HCT116 (cell line): ENCODE measurements around the gene EDDM3A. TPM values are rescaled to one million over a fixed set of nuclear protein-coding genes. Genes with fewer than 3 reads are reported as not detected.

Experiments
- ATAC-seq: fragments of 200-7000 bp; cut with Tn5 transposase; 2 replicates; pipeline ENCODE4 v1.9.1; 2020; ENCODE audit warnings: mild to moderate bottlenecking, moderate library complexity
- BruUV-seq: library from RNA; stranded (reverse); fragments of 400-500 nt; replicated peaks from 2 replicates; lab custom pipeline; 2021; lab: Mats Ljungman, UMichigan
- CTCF ChIA-PET: fragments of 300-600 bp; sonication (Branson Sonifier 250); formaldehyde crosslinking; loops from one replicate; lab custom pipeline; 2021; ENCODE audit warnings: antibody characterized with exemption; lab: Charles Lee
- POLR2A ChIA-PET: fragments of 300-600, 350-600 bp; sonication (Branson Sonifier 250); formaldehyde crosslinking; loops from one replicate; lab custom pipeline; 2021; ENCODE audit warnings: antibody characterized with exemption; lab: Charles Lee
- RAD21 ChIA-PET, 2 experiments: fragments of 300-600 bp; sonication (Branson Sonifier 250); formaldehyde crosslinking; loops; one replicate each; lab custom pipeline; 2023; ENCODE audit warnings: low total read pairs in 2 of 2; ENCODE audit not compliant: uncharacterized antibody in 2 of 2, unreplicated experiment in 2 of 2, low non-redundant PET in 1 of 2; lab: Charles Lee
- DNase-seq: peaks from one replicate; pipeline ENCODE4 v3.0.0-alpha.2; 2010; ENCODE audit warnings: low read depth, low spot score
- H2AFZ ChIP-seq: fragments of 200-600 bp; shearing (Covaris generic), sonication (generic); 2 replicates; pipeline ENCODE4 v1.6.1; 2017; ENCODE audit warnings: low read depth, mixed run types, mixed read lengths, antibody characterized with exemption, low read length; ENCODE audit not compliant: poor library complexity, severe bottlenecking
- H3K27ac ChIP-seq: 2 replicates; pipeline ENCODE4 v1.5.1; 2012; ENCODE audit warnings: low read depth, low read length
- H3K27me3 ChIP-seq: fragments of 200-600 bp; sonication (generic); 2 replicates; pipeline ENCODE4 v1.6.1; 2016; ENCODE audit warnings: mixed run types, low read length, mixed read lengths; ENCODE audit not compliant: insufficient read depth
- H3K36me3 ChIP-seq, 2 experiments: fragments of 200-500 bp in 1 of 2; fragments of 200-600 bp in 1 of 2; sonication (Bioruptor generic) in 1 of 2; sonication (generic) in 1 of 2; 2 replicates each; pipeline versions ENCODE4 v1.5.1 to v1.6.1; 2014 to 2016; ENCODE audit warnings: low read length in 2 of 2, inconsistent platforms in 1 of 2, mixed read lengths in 1 of 2, mixed run types in 1 of 2; ENCODE audit not compliant: insufficient read depth in 2 of 2, control insufficient read depth in 1 of 2
- H3K4me1 ChIP-seq, 2 experiments: fragments of 200-600 bp in 1 of 2; sonication (generic) in 1 of 2; 2 replicates each; pipeline versions ENCODE4 v1.5.1 to v1.6.1; 2012 to 2017; ENCODE audit warnings: low read length in 2 of 2, inconsistent platforms in 1 of 2, mild to moderate bottlenecking in 1 of 2, mixed read lengths in 1 of 2, mixed run types in 1 of 2, moderate library complexity in 1 of 2; ENCODE audit not compliant: insufficient read depth in 2 of 2, control insufficient read depth in 1 of 2
- H3K4me2 ChIP-seq: fragments of 200-600 bp; sonication (generic); 2 replicates; pipeline ENCODE4 v1.6.1; 2017; ENCODE audit warnings: mixed run types, low read length, mixed read lengths
- H3K4me3 ChIP-seq, 2 experiments: fragments of 200-600 bp in 1 of 2; sonication (generic) in 1 of 2; replicated peaks in 1 of 2; 2 replicates each; pipeline ENCODE4 v1.5.1; 2011 to 2016; ENCODE audit warnings: low read length in 2 of 2, control low read depth in 1 of 2, low read depth in 1 of 2, mild to moderate bottlenecking in 1 of 2, mixed read lengths in 1 of 2, mixed run types in 1 of 2
- H3K79me2 ChIP-seq: fragments of 200-600 bp; sonication (generic); 2 replicates; pipeline ENCODE4 v1.6.1; 2017; ENCODE audit warnings: mild to moderate bottlenecking, mixed run types, low read length, moderate library complexity, mixed read lengths; ENCODE audit not compliant: insufficient read depth
- H3K9ac ChIP-seq: fragments of 200-600 bp; sonication (generic); 2 replicates; pipeline ENCODE4 v1.6.1; 2016; ENCODE audit warnings: low read length, mixed read lengths
- H3K9me2 ChIP-seq: fragments of 200-600 bp; sonication (generic), shearing (Covaris generic); 2 replicates; pipeline ENCODE4 v1.6.1; 2017; ENCODE audit warnings: mixed run types, mild to moderate bottlenecking, moderate library complexity; ENCODE audit not compliant: insufficient read depth
- H3K9me3 ChIP-seq, 2 experiments: fragments of 200-500 bp in 1 of 2; fragments of 200-600 bp in 1 of 2; sonication (Bioruptor generic) in 1 of 2; sonication (generic) in 1 of 2; 2 replicates each; pipeline ENCODE4 v1.6.1; 2014 to 2017; ENCODE audit warnings: low read length in 2 of 2, mixed read lengths in 2 of 2, inconsistent platforms in 1 of 2, low read depth in 1 of 2, mild to moderate bottlenecking in 1 of 2, mixed run types in 1 of 2, moderate library complexity in 1 of 2; ENCODE audit not compliant: control insufficient read depth in 1 of 2, insufficient read depth in 1 of 2
- H4K20me1 ChIP-seq: fragments of 200-600 bp; sonication (generic), shearing (Covaris generic); 2 replicates; pipeline ENCODE4 v1.6.1; 2017; ENCODE audit warnings: mixed run types, mild to moderate bottlenecking, moderate library complexity; ENCODE audit not compliant: insufficient read depth
- EZH2 ChIP-seq: fragments of 200-600 bp; sonication (generic); IDR thresholded peaks from 2 replicates; pipeline ENCODE4 v1.6.1; 2017; ENCODE audit warnings: antibody characterized with exemption, mixed run types
- EZH2phosphoT487 ChIP-seq: fragments of 200-600 bp; IDR thresholded peaks from 2 replicates; pipeline ENCODE4 v1.6.1; 2018; ENCODE audit warnings: antibody characterized with exemption, borderline replicate concordance
- FOSL1 ChIP-seq: IDR thresholded peaks from 2 replicates; pipeline ENCODE4 v1.6.1; 2012; ENCODE audit warnings: low read depth
- JUND ChIP-seq: IDR thresholded peaks from 2 replicates; pipeline ENCODE4 v1.6.1; 2012
- POLR2AphosphoS5 ChIP-seq: IDR thresholded peaks from 2 replicates; pipeline ENCODE4 v1.6.1; 2011; ENCODE audit warnings: mild to moderate bottlenecking, low read depth, low read length, moderate library complexity
- SIN3A ChIP-seq: IDR thresholded peaks from 2 replicates; pipeline ENCODE4 v1.6.1; 2012; ENCODE audit warnings: low read depth
- SP1 ChIP-seq: IDR thresholded peaks from 2 replicates; pipeline ENCODE4 v1.6.1; 2012; ENCODE audit warnings: low read depth
- SRF ChIP-seq: IDR thresholded peaks from 2 replicates; pipeline ENCODE4 v1.6.1; 2012; ENCODE audit warnings: low read depth
- TCF7L2 ChIP-seq: IDR thresholded peaks from 2 replicates; pipeline ENCODE4 v1.7.0; 2011; ENCODE audit warnings: borderline replicate concordance, inconsistent platforms; ENCODE audit not compliant: insufficient read depth, insufficient read length; ENCODE audit errors: extremely low read depth
- ZFX ChIP-seq: fragments of 450-650 bp; IDR thresholded peaks from 2 replicates; pipeline ENCODE4 v1.6.1; 2017
- intact Hi-C: fragments of 100-400 bp; cut with micrococcal nuclease; formaldehyde crosslinking; loops from 2 replicates; pipeline ENCODE4 v1.10.0; 2022
- total RNA-seq: library from RNA; stranded (reverse); gene quantifications from one replicate; pipeline ENCODE4 v1.2.1, GENCODE V29; 2021; ENCODE audit not compliant: unreplicated experiment
- TF ChIP-seq, protein P1 (sequence below): IDR thresholded peaks from 2 replicates; pipeline ENCODE4 v1.6.1; 2012; ENCODE audit warnings: low read depth
- TF ChIP-seq, protein P2 (sequence below): IDR thresholded peaks from 2 replicates; pipeline ENCODE4 v1.6.1; 2012
- TF ChIP-seq, protein P3 (sequence below): IDR thresholded peaks from 2 replicates; pipeline ENCODE4 v1.6.1; 2011; ENCODE audit warnings: mild to moderate bottlenecking, low read length, moderate library complexity; ENCODE audit not compliant: insufficient replicate concordance; ENCODE audit errors: extremely low read depth

EDDM3A gene
- total RNA-seq, 1 experiment from 2014 or later, result not detected

DNA sequence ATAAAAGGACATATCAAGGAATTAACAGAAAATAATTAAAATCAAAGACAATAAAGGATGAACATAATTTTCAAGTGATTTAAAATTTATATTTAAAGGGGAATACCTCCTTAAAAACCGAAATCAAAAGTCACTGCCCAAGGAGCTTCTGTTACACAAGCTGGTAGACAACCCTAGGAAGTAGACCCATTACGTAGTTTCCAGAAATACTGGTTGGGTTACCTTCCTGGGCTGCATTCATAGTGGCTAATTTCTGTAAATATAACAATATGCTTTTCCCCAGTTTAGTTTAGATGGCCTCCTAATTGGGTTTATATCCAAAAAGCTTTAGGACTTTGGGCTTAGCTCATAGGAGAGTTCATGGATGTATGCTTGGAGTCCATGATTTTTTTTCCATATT lies 2.1 kb upstream of the EDDM3A start (continued):
- TF ChIP-seq, protein P1, sequence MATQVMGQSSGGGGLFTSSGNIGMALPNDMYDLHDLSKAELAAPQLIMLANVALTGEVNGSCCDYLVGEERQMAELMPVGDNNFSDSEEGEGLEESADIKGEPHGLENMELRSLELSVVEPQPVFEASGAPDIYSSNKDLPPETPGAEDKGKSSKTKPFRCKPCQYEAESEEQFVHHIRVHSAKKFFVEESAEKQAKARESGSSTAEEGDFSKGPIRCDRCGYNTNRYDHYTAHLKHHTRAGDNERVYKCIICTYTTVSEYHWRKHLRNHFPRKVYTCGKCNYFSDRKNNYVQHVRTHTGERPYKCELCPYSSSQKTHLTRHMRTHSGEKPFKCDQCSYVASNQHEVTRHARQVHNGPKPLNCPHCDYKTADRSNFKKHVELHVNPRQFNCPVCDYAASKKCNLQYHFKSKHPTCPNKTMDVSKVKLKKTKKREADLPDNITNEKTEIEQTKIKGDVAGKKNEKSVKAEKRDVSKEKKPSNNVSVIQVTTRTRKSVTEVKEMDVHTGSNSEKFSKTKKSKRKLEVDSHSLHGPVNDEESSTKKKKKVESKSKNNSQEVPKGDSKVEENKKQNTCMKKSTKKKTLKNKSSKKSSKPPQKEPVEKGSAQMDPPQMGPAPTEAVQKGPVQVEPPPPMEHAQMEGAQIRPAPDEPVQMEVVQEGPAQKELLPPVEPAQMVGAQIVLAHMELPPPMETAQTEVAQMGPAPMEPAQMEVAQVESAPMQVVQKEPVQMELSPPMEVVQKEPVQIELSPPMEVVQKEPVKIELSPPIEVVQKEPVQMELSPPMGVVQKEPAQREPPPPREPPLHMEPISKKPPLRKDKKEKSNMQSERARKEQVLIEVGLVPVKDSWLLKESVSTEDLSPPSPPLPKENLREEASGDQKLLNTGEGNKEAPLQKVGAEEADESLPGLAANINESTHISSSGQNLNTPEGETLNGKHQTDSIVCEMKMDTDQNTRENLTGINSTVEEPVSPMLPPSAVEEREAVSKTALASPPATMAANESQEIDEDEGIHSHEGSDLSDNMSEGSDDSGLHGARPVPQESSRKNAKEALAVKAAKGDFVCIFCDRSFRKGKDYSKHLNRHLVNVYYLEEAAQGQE, result no peak
- TF ChIP-seq TCF7L2 (no peak), SIN3A (no peak)
- TF ChIP-seq, protein P2, sequence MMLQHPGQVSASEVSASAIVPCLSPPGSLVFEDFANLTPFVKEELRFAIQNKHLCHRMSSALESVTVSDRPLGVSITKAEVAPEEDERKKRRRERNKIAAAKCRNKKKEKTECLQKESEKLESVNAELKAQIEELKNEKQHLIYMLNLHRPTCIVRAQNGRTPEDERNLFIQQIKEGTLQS, result no peak

DNA sequence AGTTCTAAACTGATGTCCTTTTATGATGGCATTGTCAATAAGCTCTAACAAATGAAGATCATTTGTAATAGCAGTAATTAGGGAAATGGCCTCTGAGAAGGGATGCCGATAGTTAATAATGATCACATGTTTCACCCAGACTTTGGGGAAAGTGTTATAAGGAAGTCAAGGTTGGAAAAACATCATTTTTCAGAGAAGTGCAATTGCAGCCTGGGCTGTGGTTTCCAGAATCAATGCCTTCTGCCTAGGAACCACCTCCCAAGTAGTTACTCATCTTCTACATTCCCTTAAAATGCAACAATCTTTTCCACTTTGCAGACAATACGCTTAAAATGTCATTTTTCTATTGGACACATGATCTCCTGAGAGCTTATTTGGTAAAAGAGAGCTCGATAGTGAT lies 879 bp downstream of the EDDM3A start:
- no peaks in the 10 kb centered on the region for H4K20me1 ChIP-seq
- no peaks in the 10 kb centered on the region for H3K27me3 ChIP-seq
- H3K4me2 ChIP-seq, result no peak overlapping the region
- no peaks in the 10 kb centered on the region for H3K4me1 ChIP-seq
- no peak overlapping the region for H3K27ac ChIP-seq
- H3K4me3 ChIP-seq, result no peak overlapping the region
- ChIA-PET POLR2A (no interaction called here), CTCF (interaction anchor here (1.3 kb wide), 1 partner anchor 112 kb away, joined by 3 read pairs; no protein-coding TSS in a partner anchor), RAD21 (no interaction called here)
- ATAC-seq (no peak), DNase-seq (no peak)
- intact Hi-C loops, result no loop called here
- H3K9ac ChIP-seq, result no peak overlapping the region
- H3K79me2 ChIP-seq, result no peaks in the 10 kb centered on the region
- no TSS peak for BruUV-seq
- no peak overlapping the region for H2AFZ ChIP-seq
- H3K9me3 ChIP-seq, result peaks cover 0 to under 1% of the 10 kb centered on the region in 2 experiments; a peak in 1 of 4 replicates
- no peaks in the 10 kb centered on the region for H3K36me3 ChIP-seq
- H3K9me2 ChIP-seq, result no peaks in the 10 kb centered on the region
- TF ChIP-seq SRF (no peak), EZH2phosphoT487 (no peak), EZH2 (no peak), POLR2AphosphoS5 (no peak), JUND (no peak), SIN3A (no peak), SP1 (no peak), FOSL1 (no peak), ZFX (no peak), TCF7L2 (no peak)
- TF ChIP-seq, protein P3, sequence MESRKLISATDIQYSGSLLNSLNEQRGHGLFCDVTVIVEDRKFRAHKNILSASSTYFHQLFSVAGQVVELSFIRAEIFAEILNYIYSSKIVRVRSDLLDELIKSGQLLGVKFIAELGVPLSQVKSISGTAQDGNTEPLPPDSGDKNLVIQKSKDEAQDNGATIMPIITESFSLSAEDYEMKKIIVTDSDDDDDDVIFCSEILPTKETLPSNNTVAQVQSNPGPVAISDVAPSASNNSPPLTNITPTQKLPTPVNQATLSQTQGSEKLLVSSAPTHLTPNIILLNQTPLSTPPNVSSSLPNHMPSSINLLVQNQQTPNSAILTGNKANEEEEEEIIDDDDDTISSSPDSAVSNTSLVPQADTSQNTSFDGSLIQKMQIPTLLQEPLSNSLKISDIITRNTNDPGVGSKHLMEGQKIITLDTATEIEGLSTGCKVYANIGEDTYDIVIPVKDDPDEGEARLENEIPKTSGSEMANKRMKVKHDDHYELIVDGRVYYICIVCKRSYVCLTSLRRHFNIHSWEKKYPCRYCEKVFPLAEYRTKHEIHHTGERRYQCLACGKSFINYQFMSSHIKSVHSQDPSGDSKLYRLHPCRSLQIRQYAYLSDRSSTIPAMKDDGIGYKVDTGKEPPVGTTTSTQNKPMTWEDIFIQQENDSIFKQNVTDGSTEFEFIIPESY, result no peak
- TF ChIP-seq, protein P1, result no peak
- TF ChIP-seq, protein P2, result no peak
